Osteocyte (in vitro differentiated cells): ENCODE measurements around the gene TCAIM. TPM values are rescaled to one million over a fixed set of nuclear protein-coding genes. Genes with fewer than 3 reads are reported as not detected.

ENCODE experiments used
- DNase-seq: peaks from one replicate; pipeline ENCODE4 v3.0.0; 2021; ENCODE audit warnings: mixed read lengths; ENCODE audit not compliant: unreplicated experiment; ENCODE audit errors: extremely low spot score
- H3K27ac Mint-ChIP-seq: one replicate; pipeline ENCODE4 v1.8.0; 2021; ENCODE audit warnings: mild to moderate bottlenecking, mixed read lengths; ENCODE audit not compliant: unreplicated experiment
- H3K27me3 Mint-ChIP-seq: one replicate; pipeline ENCODE4 v1.8.0; 2021; ENCODE audit warnings: mixed read lengths; ENCODE audit not compliant: unreplicated experiment
- H3K36me3 Mint-ChIP-seq: one replicate; pipeline ENCODE4 v1.8.0; 2021; ENCODE audit warnings: mixed read lengths; ENCODE audit not compliant: unreplicated experiment
- H3K4me1 Mint-ChIP-seq: one replicate; pipeline ENCODE4 v1.8.0; 2021; ENCODE audit warnings: mixed read lengths; ENCODE audit not compliant: unreplicated experiment
- H3K4me3 Mint-ChIP-seq: one replicate; pipeline ENCODE4 v1.8.0; 2021; ENCODE audit warnings: mild to moderate bottlenecking, moderate library complexity, mixed read lengths; ENCODE audit not compliant: unreplicated experiment
- H3K9me3 Mint-ChIP-seq: one replicate; pipeline ENCODE4 v1.8.0; 2021; ENCODE audit warnings: mixed read lengths; ENCODE audit not compliant: unreplicated experiment
- CTCF ChIP-seq: fragments of 200-600 bp; sonication (generic); IDR thresholded peaks from 2 replicates; pipeline ENCODE4 v1.5.0; 2021; ENCODE audit warnings: antibody characterized with exemption, mild to moderate bottlenecking, moderate library complexity
- total RNA-seq: library from RNA; stranded (reverse); gene quantifications from 2 replicates; pipeline ENCODE4 v1.2.1, GENCODE V29; 2021

Gene TCAIM
- total RNA-seq, 1 donor from 2014 or later = 30.2 TPM

DNA sequence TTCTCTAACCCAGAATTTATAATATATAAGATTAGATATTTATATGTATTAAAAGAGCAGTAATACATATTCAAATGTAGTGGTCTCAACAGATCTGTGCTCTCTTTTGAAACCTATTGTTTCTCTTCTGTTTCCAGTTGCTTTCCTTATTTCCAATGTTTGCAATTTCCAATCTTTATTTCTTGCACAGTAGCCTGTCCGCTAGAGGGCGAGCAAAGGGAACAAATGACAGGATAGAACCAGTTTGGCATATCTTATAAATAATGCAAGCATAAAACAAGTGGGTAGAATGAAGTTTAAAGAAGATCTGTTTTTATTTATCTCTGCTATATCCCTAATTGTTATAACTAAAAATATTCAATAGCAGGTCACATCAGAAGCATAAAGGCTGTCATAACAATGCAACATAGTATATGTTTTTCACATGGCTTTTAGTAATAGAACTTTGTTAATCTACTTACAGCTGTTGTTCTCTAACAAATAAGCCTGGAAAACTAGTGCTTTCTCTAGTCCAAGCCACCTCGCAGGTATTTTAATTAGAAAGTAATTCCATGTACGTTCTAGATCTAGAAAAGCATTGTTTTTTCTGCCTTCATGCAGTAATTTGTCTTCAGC lies 15.1 kb upstream of the TCAIM start:
- Mint-ChIP-seq H3K4me1 (no peaks in the 10 kb centered on the region), H3K36me3 (no peaks in the 10 kb centered on the region), H3K9me3 (peaks cover 4% of the 10 kb centered on the region), H3K27me3 (peaks cover 42% of the 10 kb centered on the region), H3K27ac (no peak overlapping the region), H3K4me3 (no peak overlapping the region)
- peak; percentile 88 for TF ChIP-seq CTCF
- DNase-seq = no peak

DNA sequence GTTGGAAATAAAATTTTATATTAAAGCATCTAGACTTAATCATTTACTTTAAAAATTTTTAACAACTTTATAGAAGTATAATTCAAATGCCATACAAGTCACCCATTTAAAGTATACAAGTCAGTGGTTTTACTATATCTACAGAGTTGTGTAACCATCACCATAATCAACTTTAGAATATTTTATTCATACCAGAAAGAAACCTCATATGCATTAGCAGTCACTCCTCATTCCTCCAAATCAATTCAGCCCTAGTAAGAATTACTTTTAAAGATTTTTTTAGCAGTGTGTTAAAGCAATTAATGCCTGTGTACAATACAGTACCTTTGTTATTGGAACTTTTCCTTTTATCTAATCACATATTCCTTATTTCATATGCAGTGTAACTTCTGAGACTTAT lies 14.0 kb upstream of the TCAIM start:
- H3K27me3 Mint-ChIP-seq = peaks cover 37% of the 10 kb centered on the region
- no peaks in the 10 kb centered on the region for H3K36me3 Mint-ChIP-seq
- no peak overlapping the region for H3K27ac Mint-ChIP-seq
- H3K4me1 Mint-ChIP-seq = no peaks in the 10 kb centered on the region
- no peak overlapping the region for H3K4me3 Mint-ChIP-seq
- no peak for DNase-seq
- H3K9me3 Mint-ChIP-seq = peaks cover 4% of the 10 kb centered on the region
- TF ChIP-seq CTCF = no peak

- no peaks in the 10 kb centered on the region for H3K36me3 Mint-ChIP-seq
- H3K4me3 Mint-ChIP-seq = no peak overlapping the region
- H3K9me3 Mint-ChIP-seq = peaks cover 4% of the 10 kb centered on the region
- peaks cover 39% of the 10 kb centered on the region for H3K27me3 Mint-ChIP-seq
- no peak for TF ChIP-seq CTCF
- no peaks in the 10 kb centered on the region for H3K4me1 Mint-ChIP-seq
- H3K27ac Mint-ChIP-seq = no peak overlapping the region
- DNase-seq = no peak
Observed at GRCh38 chr3:44326019-44326418, 12.5 kb upstream of the TCAIM start.

- Mint-ChIP-seq H3K9me3 (peaks cover 4% of the 10 kb centered on the region), H3K27ac (no peak overlapping the region), H3K27me3 (peaks cover 39% of the 10 kb centered on the region), H3K4me3 (no peak overlapping the region), H3K36me3 (no peaks in the 10 kb centered on the region), H3K4me1 (no peaks in the 10 kb centered on the region)
- TF ChIP-seq CTCF = no peak
- DNase-seq = no peak
Observed at GRCh38 chr3:44326515-44326914, 12.1 kb upstream of the TCAIM start.

DNA sequence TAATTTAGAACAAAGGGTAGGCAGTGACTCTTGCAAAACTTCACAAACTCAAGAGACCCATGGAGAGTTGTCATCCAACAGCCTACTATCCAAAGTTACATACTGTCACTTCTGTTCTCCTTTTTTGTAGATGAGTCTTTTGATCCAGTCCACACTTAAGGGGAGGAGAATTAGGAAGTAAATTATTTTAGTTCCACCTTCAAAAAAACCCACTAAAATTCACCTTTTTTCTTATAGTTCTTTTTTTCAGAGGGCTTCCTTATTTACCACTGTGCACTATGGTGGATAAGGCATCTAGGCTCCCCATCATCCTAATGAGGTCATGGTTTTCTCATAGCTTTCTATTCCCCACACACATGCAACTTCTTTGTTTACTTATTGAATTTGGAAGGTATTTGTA lies 8.6 kb upstream of the TCAIM start:
- Mint-ChIP-seq H3K27me3 (peaks cover 40% of the 10 kb centered on the region), H3K9me3 (peaks cover 4% of the 10 kb centered on the region), H3K27ac (no peak overlapping the region), H3K4me3 (no peak overlapping the region), H3K4me1 (no peaks in the 10 kb centered on the region), H3K36me3 (no peaks in the 10 kb centered on the region)
- DNase-seq = no peak
- TF ChIP-seq CTCF = no peak
